ENCODE results near the gene PHOSPHO1.
"Not testable (repeated sequence)": the region's sequence is repeated elsewhere in the genome, so short reads cannot be mapped to it uniquely, and the experiment has no call there.

The PHOSPHO1 gene

GRCh38 chr17:49187301-49187700 is 43.3 kb downstream of the PHOSPHO1 start:
- no peak for DNase-seq (ENCODE audit: low spot score)
- TF ChIP-seq CTCF (IDR thresholded peaks at IDR 0.05; ENCODE audit: extremely low read depth, insufficient read depth, missing control alignments), result no peak
- in situ Hi-C loops (cut with MboI; ENCODE audit: low pct_unique_long_range_greater_than_20kb, low sequenced_read_pairs, unreplicated experiment), result loop anchor here (5.0 kb wide), 1 partner anchor 35 kb away; no protein-coding TSS in a partner anchor

GRCh38 chr17:49185381-49185780 is 45.2 kb downstream of the PHOSPHO1 start:
- in situ Hi-C loops (cut with MboI; ENCODE audit: low pct_unique_long_range_greater_than_20kb, low sequenced_read_pairs, unreplicated experiment), result loop anchor here (5.0 kb wide), 1 partner anchor 37 kb away; no protein-coding TSS in a partner anchor
- not testable (repeated sequence) for DNase-seq (ENCODE audit: low spot score)

GRCh38 chr17:49184522-49184921 is 46.1 kb downstream of the PHOSPHO1 start:
- DNase-seq (ENCODE audit: low spot score); in situ Hi-C loops (cut with MboI; ENCODE audit: low pct_unique_long_range_greater_than_20kb, low sequenced_read_pairs, unreplicated experiment): not testable (repeated sequence)

- no peak for TF ChIP-seq CTCF (IDR thresholded peaks at IDR 0.05; ENCODE audit: extremely low read depth, insufficient read depth, missing control alignments)
- in situ Hi-C loops (cut with MboI; ENCODE audit: low pct_unique_long_range_greater_than_20kb, low sequenced_read_pairs, unreplicated experiment), result no loop called here
- DNase-seq (ENCODE audit: low spot score), result no peak
Measured at GRCh38 chr17:49183801-49184200, 46.8 kb downstream of the PHOSPHO1 start.

GRCh38 chr17:49183341-49183740 is 47.2 kb downstream of the PHOSPHO1 start:
- in situ Hi-C loops (cut with MboI; ENCODE audit: low pct_unique_long_range_greater_than_20kb, low sequenced_read_pairs, unreplicated experiment), result no loop called here

GRCh38 chr17:49180998-49181635 is 49.5 kb downstream of the PHOSPHO1 start:
- in situ Hi-C loops (cut with MboI; ENCODE audit: low pct_unique_long_range_greater_than_20kb, low sequenced_read_pairs, unreplicated experiment), result no loop called here
- DNase-seq (ENCODE audit: low spot score), result no peak
- TF ChIP-seq CTCF (IDR thresholded peaks at IDR 0.05; ENCODE audit: extremely low read depth, insufficient read depth, missing control alignments), result no peak

More at GRCh38 chr17:49183341-49183740, 47.2 kb downstream of the PHOSPHO1 start:
- no peak for DNase-seq (ENCODE audit: low spot score)
- TF ChIP-seq CTCF (IDR thresholded peaks at IDR 0.05; ENCODE audit: extremely low read depth, insufficient read depth, missing control alignments), result no peak

- TF ChIP-seq CTCF (IDR thresholded peaks at IDR 0.05; ENCODE audit: extremely low read depth, insufficient read depth, missing control alignments), result peak; percentile 82
Measured at GRCh38 chr17:49180303-49180702, 50.3 kb downstream of the PHOSPHO1 start.

GRCh38 chr17:49175978-49176377 is 54.6 kb downstream of the PHOSPHO1 start:
- DNase-seq (ENCODE audit: low spot score); in situ Hi-C loops (cut with MboI; ENCODE audit: low pct_unique_long_range_greater_than_20kb, low sequenced_read_pairs, unreplicated experiment): not testable (repeated sequence)

More at GRCh38 chr17:49180303-49180702, 50.3 kb downstream of the PHOSPHO1 start:
- in situ Hi-C loops (cut with MboI; ENCODE audit: low pct_unique_long_range_greater_than_20kb, low sequenced_read_pairs, unreplicated experiment), result no loop called here
- DNase-seq (ENCODE audit: low spot score), result peak; percentile 58

All from GM13977 (cell line).